NCI-H2107 (cell line): ENCODE results near the gene MUC22.
"Not testable (repeated sequence)": the region's sequence is repeated elsewhere in the genome, so short reads cannot be mapped to it uniquely, and the experiment has no call there.

ENCODE experiments used
- DNase-seq: peaks from one replicate; lab custom pipeline; 2025; lab: John Stamatoyannopoulos, UW

Gene MUC22

DNA sequence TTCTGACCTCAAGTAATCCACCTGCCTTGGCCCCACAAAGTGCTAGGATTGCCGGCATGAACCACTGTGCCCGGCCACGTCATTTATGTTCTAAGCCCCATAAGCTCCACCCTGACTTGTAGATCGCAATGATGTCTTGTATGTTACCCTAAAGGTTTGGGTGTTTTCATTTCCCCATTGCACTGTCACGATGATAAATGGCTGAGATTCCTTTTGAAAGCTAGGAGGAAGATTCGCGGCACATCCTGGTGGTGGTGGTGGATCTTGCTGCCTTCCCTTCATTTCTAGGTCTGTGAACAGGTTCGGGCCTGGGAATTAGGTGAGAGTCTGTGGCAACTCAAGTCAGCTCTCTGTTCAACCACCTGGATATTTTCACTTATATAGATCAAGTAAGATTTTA, 28.3 kb downstream of the MUC22 start:
- DNase-seq: no peak

- no peak for DNase-seq
Measured at GRCh38 chr6:31040801-31041200, 30.5 kb downstream of the MUC22 start.

DNA sequence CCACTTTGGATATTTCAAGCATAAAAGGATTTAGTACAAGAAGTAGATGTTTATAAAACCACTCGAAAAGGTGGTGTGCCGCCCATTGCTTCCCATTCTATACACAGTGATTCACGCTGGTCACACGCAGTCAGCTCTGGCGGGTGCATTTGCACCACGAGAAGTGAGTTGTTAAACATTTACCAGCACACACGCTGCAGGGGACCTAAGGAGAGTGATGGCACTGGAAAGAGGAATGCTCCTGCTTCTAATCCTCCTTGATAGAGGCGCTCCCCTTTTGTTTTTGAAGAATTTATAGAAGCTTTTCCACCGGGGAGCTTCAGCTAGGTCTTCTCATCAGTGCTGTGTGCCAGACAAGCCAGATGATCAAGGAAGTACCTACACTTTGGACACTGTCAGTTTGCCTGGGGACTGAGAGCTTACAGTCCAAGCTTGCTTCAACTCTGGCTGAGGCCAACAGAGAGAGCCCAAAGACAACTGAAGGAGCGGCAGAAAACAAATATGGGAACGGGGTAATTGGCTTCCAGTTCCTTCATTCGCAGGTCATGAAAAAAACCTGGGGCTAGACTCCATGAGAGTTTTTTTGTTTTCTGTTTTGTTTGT, 31.2 kb downstream of the MUC22 start:
- DNase-seq: no peak

DNA sequence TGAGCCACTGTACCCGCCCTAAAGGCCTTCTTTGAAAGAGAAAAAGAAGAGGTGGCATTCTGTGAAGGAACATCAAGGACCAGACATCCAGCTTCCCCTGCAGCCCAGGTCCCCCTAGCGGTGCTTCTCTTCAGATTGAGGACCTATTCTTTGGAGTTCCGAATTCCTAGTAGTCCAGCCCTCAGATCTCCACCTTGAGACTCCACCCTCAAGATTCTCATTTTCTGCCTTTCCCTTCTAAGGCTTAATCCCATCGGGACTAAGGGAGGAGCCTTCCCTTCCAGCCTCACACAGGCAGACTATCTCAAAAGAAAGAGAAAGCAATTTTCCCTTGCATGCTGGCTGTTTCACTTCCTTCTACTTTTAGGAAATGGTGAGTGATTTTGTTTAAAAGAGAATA, 32.5 kb downstream of the MUC22 start:
- DNase-seq: no peak

- DNase-seq: no peak
Measured at GRCh38 chr6:31048099-31048498, 37.8 kb downstream of the MUC22 start.

GRCh38 chr6:31049518-31049917, 39.2 kb downstream of the MUC22 start:
- DNase-seq: no peak

DNA sequence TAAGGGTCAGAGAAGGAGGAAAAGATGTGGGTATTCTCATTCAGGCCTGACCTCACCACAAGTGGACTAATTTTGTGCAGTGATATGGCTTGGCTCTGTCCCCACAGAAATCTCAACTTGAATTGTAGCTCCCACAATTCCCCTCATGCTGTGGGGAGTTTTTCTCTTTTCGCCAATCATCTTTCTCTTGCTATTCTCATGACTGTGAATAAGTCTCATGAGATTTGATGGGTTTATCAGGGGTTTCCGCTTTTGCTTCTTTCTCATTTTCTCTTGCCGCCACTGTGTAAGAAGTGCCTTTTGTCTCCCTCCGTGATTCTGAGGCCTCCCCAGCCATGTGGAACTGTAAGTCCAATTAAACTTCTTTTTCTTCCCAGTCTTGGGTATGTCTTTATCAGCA, 42.9 kb downstream of the MUC22 start:
- not testable (repeated sequence) for DNase-seq

DNA sequence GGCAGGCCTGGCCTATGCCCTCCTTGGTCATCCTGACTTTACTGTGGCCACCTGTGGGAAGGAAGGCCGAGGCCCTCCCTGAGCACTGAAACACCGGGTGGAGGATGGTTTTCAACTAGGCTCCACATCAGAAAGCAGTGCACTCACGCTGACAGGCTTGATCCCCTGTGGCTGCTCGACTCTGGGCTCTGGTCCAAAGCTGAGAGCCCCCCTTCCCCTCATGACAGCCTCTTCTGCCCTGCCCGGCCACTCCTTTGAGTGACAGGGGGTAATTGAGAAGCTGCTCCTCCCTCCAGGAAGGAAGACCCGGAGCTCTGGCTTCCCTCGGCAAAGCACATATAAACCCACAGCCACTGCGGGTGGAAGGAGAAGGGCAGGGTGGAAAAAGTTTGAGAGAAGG, 43.6 kb downstream of the MUC22 start:
- DNase-seq: no peak

- no peak for DNase-seq
Measured at GRCh38 chr6:31055441-31055840, 45.2 kb downstream of the MUC22 start.

GRCh38 chr6:31057426-31058003, 47.2 kb downstream of the MUC22 start:
- DNase-seq: no peak

DNA sequence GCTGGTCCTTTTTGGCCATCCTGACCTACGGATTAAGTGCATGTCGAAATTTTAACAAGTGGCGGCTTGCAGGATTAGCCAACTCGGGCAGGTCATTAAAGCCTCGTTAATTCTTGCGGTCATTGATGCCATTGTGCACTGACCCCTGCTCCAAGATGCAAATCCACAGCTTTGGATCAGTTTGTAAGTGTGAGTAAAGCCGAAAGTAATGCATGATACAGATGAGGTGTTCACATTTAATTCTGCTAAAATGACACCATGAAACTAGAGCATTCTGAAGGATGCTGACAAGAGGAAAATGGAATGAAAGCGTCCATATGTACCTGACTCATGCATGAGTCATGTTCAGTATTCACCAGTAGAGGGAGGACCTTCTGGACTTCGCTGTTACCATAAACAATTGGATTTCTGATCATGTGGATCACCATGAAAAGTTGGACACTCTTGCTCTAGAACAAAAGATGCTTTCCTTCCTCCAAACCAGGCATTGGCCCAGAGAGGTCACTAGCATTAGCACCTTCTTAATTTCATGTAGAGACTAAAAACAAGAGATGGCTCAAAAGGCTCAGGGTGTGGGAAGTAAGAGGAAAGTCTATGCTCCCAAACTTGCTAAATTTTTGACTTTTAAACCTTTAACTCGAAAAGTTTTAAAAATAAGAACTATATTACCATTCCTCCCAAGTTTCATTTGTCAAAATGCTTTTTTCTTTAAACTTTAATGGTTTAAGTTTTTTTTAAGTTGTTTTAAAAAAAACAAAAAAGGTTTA, 48.0 kb downstream of the MUC22 start:
- no peak for DNase-seq

GRCh38 chr6:31060145-31060544, 49.9 kb downstream of the MUC22 start:
- no peak for DNase-seq

- DNase-seq: no peak
Measured at GRCh38 chr6:31063906-31064435, 53.7 kb downstream of the MUC22 start.

- DNase-seq: no peak
Measured at GRCh38 chr6:31065556-31065955, 55.3 kb downstream of the MUC22 start.

- not testable (repeated sequence) for DNase-seq
Measured at GRCh38 chr6:31067028-31067427, 56.8 kb downstream of the MUC22 start.

GRCh38 chr6:31067891-31068668, 57.8 kb downstream of the MUC22 start:
- DNase-seq: not testable (repeated sequence)

GRCh38 chr6:31068669-31069340, 58.5 kb downstream of the MUC22 start:
- no peak for DNase-seq

DNA sequence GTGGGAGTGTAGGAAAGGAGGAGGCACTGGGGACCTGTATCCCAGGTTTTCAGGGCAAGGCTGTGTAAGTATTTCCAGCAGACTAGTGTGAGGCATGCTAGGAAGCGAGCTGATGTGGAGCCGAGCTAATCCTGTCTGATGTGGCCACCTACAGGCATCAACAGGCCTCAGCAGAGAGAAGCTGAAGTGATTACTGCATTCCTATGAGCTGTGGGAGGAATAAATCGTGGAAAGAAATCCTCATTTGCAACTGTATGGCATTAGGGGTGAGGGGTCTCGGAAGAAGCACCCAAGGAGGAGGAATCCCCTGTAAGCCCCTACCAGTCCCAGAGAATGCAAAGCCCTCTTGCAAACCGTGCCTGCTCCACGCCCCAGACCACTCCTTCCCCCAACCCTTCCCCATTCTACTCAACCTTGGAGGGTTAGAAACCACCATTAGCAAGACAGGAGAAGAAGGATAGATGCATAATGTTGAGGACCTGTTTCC, 60.5 kb downstream of the MUC22 start:
- DNase-seq: no peak

GRCh38 chr6:31074401-31074800, 64.1 kb downstream of the MUC22 start:
- no peak for DNase-seq

- DNase-seq: no peak
Measured at GRCh38 chr6:31075528-31075927, 65.3 kb downstream of the MUC22 start.

- DNase-seq: no peak
Measured at GRCh38 chr6:31076611-31077010, 66.3 kb downstream of the MUC22 start.
